ACHN (cell line): ENCODE measurements around the gene MRNIP.
"Not testable (repeated sequence)": the region's sequence is repeated elsewhere in the genome, so short reads cannot be mapped to it uniquely, and the experiment has no call there.

Source experiments
- DNase-seq: peaks from one replicate; pipeline ENCODE4 v3.0.0-alpha.2; 2015
- in situ Hi-C: cut with HindIII; loops from 2 replicates; pipeline ENCODE4 v1.10.0; 2017; ENCODE audit warnings: low sequenced_read_pairs, low pct_ligation_motif_present, low pct_unique_long_range_greater_than_20kb

The MRNIP gene

DNA sequence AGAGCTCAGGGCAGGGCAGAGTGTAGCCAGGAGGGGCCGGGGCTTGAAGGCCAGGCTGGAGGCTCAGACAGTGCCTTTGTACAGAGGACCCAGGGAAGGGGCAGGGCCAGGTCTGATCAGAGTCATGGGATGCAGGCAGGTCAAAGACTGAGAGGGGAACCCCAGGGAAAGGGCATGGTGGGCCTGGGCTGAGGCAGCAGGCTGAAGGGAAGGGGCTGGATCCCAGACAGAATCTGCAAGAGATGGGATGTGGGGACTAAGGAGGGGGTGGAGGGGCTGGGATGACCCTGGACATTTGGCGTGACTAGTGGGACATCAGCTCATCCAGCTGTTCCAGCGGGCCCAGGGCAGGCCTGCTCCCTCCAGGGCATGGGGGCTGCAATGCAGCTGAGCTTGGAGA lies 15.5 kb upstream of the MRNIP start:
- DNase-seq, result no peak
- in situ Hi-C loops, result no loop called here

DNA sequence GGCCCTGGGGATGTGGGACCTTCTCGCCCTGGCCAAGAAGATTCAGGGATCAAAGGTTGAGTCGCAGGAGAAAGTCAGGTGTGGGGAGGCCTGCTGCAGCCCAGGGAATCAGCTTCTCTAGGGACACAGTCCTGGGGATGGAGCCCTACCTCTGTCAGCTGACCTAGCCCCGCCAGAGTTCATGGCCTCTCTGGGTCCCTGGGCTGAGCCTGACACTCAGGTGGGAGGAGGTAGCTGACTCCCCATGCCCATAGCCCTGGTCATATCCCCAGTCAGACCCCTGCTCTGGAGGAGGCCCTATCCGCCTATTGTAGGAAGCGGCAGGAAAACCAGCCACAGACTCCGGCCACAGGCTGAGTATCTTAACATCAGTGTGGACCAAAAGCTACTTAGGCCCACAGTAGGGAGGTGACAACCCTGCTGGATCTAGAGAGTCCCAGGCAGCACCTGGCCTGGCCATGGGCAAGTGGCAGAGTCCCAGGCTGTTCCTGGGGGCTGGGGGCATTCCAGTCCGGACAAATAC lies 15.0 kb upstream of the MRNIP start:
- in situ Hi-C loops, result no loop called here
- DNase-seq, result no peak

DNA sequence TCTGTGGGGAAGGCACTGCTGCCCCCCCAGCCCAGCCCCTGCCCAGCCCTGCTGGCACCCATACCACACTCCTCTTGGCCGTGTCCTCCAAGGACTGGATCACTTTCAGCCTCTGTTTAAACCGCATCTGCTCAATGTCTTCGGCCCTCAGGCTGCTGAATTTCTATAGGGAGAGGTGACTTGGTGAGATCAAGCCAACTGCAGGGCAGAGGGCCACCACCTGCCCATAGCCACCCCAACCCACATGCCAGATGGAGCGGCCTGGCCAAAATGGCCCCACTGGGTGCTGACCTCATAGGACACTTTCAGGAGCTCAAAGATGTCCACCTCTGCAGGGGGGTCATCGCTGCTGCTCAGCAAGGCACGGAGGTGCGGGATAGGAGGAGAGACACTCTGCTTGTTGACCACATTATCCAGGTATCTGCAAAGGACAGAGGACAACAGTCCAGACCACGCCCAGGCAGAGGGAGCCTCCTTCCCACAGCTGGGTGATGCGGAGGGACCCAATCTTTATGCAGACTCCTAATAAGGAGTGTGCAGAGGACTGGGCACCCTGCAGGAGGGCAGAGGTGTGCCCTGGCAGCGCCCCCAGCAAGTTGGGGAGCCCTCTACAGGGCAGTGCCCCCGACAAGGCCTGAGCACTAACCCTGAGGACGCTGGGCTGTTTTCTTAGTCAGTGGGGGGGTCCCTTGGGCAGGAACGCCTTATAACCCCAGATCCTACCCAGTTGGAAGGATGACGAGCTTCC lies 14.4 kb upstream of the MRNIP start:
- in situ Hi-C loops, result no loop called here
- DNase-seq, result no peak

DNA sequence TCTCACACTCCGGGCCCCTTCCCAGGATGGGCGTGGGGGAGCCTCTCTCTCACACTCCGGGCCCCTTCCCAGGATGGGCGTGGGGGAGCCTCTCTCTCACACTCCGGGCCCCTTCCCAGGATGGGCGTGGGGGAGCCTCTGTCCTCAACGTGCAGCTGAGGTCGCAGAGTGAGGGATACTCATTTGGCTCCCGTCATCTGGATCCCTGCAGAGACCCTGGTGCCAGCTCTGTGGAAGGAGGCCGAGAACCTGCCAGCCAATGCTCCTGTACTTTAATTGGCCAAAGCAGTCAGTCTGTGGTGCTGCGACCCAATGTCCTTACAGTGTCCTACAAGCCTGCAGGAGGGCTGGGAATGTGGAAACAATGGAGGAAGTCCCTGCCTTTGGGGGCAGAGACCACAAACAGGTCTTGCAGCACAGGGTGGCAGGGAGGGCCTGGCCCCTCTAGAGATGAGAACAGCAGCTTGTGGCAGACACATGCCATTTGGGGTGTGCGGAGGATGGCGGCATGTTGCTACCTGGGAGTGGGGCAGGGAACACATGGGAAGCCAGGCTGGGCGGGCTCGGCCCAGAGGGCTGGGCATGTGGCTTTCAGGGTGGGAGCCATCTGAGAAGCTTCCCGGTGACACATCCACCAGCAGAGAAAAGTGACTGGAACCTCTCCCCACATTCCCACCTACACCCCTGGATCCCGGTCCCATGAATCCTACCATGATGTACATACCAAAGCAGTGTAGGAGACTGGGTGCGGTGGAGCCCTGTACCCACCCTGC lies 13.6 kb upstream of the MRNIP start:
- no peak for DNase-seq
- in situ Hi-C loops, result no loop called here

DNA sequence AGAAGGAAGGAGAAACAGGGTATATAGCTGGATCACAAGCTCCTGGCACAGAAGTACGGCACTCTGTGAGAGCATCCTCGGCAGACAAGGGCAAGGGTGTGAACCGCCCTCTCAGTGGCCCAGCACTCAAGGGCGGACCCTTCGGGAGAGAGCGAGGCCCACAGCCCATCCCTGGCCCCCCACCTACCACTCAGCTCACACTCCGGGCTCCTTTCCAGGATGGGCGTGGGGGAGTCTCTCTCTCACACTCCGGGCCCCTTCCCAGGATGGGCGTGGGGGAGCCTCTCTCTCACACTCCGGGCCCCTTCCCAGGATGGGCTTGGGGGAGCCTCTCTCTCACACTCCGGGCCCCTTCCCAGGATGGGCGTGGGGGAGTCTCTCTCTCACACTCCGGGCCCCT lies 12.9 kb upstream of the MRNIP start:
- DNase-seq, in situ Hi-C loops: not testable (repeated sequence)

DNA sequence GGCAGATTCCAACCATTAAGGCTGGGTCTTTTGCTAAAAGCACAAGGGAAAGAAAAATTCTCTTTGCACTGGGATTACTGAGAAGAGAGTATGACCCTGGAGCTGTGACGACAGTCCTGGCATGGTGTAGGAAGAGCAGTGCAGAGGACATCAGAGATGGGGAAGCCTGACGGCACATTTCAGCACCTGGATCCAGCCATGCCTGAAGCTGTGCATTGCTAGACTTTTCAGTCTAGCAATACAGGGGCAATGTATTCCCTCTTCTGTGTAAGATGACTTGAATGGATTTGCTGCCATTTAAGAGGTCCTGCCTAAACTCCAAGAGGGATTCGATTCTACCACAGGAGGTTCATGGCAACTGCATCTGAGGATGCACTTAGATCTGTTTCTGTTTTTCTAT lies 12.3 kb upstream of the MRNIP start:
- DNase-seq, result no peak
- in situ Hi-C loops, result no loop called here

DNA sequence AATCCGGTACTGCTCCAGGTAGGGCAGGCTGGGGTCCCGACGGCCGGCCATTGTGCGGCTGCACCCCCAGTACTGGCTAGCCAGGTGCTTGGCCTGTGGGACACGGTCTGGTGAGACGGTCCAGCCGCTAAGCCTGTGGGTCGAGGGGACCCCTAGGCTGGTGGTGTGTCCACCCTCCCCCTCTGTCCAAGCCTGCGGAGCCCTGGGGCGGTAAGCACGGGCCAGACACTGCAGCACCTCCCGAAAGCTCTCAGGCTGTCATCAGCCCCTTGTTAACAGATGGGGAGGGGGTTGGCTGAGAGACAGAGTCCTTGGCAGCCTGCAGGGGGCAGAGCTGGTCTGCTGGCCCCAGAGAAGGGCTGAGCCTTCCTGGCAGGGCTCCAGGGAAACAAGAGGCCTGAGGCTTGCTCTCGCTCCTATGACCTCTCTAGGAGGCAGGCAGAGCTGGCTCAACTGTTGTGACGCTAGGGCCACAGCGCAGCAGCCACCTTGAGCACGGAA lies 11.8 kb upstream of the MRNIP start:
- no peak for DNase-seq
- in situ Hi-C loops, result no loop called here

DNA sequence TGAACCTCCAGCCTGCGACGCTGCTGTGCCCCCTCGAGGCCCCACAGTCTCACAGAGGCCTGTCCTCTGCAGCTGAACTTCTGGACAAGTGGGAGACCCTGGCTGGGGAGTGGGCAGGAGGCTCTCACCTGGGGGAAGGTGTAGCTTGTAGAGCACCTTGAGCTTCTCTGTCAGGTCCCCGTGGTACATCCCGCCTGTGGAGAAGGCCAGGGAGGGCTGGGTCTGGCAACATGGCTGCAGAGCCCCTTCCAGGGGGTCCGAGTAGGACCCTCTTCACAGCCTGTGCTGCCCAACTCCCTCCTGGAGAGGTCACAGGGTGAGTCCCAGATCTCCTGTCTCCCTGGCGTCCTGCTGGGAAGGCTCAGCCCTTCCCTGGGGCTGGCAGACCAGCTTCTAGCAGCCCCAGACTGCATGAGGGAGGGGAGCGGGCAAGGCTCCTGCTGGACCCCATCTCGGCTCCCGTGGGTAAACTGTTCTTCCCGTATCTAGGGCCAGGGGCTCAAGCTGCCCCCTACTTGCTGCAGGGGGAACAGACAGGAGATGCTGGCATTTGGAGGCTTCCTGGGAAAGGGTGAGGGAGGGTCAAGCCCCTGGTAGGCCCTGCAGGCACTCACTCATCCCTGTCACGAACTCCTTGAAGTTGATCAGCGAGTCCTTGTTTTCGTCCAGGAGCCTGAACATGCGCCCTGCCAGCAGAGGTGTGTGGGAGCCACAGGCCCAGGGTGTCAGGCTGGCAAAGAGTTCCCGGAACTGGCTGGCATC lies 11.2 kb upstream of the MRNIP start:
- no peak for DNase-seq
- in situ Hi-C loops, result no loop called here

DNA sequence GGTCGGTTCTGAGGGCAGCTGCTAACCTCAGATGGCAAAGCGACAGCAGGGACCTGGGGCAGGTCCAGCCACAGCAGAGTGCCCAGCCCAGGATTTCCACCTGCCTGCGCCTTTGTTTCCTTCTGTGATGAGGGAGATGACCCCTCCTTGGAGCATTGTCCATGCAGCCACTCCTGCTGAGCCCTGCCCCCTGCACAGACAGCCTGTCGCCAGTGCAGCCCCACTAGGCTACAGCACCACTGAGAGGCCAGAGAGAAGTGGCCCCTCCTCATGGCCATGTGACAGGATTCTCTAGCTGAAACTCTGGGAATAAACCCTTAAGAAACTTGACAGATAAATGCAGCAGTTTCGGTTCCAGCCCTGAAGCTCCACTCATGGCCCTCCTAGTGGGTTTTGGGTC lies 10.5 kb upstream of the MRNIP start:
- in situ Hi-C loops, result no loop called here
- DNase-seq, result no peak

DNA sequence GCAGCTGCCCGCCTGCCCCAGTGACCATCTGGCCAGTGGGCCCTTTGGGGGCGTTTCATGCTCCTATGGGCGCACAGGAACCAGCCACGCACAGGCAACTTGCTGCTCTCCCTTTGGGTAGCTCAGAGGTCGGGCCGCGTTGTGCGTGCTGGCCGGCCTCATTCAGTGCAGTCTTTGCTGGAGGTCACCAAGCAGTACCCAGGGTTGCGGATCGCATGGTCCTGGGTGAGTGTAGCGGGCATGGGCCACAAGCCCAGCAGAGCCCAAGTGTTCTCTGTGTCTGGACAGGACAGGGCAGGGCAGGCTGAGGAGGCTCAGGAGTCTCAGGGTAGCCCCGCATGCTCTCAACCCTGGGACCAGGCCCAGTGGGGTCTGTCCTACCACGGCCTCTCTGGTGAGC lies 9.9 kb upstream of the MRNIP start:
- no peak for DNase-seq
- in situ Hi-C loops, result no loop called here

DNA sequence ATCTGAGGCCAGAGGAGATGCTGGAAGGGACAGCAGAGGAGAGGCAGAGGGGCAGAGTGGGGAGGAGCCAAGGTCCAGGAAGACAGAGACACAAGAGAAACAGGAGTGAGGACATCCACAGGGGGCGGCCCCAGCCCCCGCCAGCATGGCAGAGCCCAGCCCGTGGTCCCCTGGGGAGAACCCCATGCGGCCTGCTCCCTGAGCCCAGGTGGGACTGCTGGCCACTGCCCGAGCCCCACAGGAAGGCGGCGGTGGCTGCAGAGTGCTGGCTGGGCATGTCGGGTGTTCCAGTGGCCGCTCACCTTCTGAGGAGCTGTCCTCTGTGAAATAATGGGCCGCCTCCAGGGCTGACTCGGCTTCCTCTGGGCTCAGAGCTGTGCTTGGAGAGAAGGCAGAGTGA lies 8.9 kb upstream of the MRNIP start:
- DNase-seq, result no peak
- in situ Hi-C loops, result no loop called here

DNA sequence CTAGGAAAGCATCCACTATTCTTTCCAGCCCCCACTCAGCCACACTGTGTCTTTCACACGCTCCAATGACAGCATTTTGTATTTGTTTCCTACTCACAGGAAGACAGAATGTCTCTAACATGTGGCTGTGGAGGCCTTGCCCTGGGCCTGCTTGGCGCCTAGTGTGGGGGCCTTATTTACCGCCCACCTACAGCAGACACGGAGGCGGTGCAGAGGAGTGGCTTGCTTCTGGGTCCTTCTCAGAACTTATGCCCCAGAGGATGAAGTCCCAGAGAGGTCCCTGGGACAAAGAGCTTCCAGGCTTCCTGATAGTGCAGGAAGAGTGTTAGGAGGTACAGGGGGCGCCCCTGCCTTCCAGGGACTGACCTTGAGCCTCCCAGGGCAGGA lies 8.5 kb upstream of the MRNIP start:
- in situ Hi-C loops, result no loop called here
- DNase-seq, result no peak

DNA sequence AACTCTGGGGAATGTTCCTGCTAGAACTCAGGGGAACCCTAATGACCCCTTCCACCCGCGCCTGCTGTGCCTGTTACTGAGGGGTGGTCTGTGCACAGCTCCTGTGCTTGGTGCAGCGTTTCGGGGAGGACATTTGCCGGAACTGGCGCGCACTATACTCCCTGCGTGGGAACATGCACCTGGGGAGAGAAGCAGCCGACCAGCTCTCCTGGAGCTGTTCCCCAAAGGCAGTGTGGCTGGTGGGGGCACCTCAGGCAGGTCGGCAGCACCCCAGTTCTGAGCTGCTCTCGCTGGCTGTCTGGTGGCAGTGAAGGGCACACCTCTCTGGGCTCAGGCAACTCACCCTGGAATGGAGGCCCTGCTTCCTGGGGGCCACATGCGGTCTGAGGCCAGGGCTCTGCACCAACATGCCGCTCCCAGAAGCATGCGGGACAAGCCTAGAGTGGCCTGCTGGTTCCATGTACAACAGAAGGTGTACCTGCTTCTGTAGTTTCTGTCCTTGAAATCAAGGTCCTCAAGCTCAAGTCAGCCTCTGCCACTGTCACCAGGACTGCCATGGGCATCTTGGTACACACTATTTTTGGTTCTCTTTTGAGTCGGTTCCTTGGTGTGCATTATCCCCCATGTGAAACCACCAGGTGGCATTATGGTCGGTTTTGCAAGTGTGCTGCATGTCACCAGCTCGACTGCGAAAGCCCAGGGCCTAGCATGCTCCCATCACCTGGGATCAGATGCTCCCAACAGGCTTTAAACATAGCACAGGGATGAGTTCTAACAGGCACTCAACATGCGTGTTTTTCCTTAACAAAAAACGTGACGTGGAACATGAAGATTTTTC lies 7.8 kb upstream of the MRNIP start:
- no peak for DNase-seq
- in situ Hi-C loops, result no loop called here

DNA sequence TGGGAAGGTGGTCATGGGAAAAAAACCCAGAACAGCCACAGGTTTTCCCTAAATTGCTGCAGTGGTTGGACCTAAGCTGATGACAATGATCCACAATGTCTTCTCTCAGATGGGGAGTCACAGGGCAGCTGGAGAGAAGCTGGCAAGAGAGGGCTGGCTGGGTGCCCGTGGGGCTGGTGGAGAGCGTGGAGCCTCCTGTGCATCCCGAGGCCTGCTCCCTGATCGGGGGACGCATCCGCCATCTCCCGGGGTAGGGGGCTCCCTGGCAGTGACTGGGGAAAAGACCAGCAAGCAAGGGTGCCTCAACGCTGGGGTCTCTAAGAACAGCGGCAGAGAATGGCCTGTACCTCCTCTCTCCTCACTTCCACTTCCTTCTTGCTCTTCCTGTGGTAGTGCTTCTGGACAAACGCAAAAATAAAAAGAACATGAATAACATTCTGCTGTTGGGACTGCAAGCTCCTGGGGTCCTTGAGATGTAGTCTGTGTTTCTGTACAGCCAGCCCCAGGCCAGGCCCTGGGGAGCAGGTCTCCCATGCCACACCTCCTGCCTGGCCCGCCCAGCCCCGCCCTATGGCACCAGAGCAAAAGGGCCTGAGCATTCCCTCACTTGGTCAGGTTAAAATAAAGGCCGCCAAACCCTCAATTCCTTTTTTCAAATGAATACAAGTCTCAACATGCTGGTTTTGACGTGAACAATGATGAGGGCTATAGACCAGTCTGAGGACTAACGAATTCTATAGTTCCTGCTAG lies 7.0 kb upstream of the MRNIP start:
- in situ Hi-C loops, result no loop called here
- DNase-seq, result no peak

DNA sequence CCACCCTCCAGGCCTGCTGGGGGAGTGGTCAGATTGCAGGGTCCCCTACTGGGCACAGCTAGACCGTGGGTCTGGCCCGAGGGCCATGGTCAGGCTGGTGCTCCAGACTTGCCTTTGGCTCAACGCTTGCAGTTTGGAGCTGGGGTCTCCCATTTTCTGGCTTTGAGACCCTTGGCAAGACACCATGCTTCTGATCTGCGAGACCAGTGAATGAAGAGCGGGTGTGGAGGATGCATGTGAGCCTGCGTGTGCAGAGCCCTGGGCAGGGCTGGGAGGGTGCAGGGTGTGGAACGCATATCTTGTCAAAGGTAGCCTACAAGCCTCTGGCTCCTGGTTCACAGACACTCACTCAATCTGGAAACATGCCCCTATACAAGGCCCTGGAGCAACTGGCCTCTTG lies 6.1 kb upstream of the MRNIP start:
- in situ Hi-C loops, result no loop called here
- no peak for DNase-seq

DNA sequence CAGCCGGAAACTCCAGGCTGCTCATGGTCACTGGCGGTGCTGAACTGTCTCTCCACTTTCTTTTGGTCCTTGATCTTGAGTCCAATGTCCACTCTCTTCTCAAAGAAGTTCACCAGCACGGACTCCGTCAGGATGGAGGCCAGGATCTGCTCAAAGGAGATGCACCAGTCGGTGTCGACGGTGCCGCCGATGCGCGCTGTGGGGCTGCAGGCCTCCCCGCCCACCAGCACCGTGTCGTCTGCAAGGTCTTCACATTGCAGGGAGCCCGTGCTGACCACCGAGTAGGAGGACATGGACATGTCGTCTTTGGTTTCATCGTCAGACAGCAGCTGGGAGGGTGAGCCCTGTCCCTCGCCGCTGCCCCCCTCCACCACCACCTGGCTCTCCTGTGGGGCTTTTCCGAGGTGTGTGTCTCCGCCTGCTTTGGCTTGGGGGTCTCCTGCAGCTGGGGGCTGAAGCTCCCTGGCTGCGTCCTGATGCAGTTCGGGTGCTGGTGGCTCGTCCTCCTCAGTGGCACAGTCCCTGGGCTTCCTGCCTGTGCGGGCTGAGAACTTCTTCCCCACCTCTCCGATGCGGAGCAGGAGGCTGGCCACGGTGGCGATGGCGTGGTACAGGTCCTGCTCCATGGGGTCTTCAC lies 5.0 kb upstream of the MRNIP start:
- no peak for DNase-seq
- in situ Hi-C loops, result no loop called here

DNA sequence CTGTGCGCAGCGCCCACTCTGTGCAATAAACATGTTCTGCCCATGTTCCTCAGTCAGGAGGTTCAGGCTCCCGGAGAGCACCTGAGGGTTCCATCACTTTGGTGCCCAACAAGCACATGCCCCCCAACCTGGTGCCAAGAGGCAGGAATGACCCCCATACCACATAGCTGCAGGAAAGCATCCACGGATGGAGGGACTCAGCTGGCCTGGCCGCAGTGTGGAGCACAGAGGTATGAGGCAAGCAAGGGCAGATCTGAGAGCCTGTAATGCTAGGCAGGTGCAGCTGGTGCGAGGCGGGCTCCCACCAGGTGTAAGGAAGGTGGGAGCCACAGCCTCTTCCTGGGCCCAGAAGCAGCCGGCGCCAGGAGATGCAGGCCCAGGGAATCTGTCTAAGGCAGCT lies 4.3 kb upstream of the MRNIP start:
- no peak for DNase-seq
- in situ Hi-C loops, result no loop called here
